Suprapubic skin (tissue), 3 donors: Measurements from ENCODE around the gene GNA12.

Experiments
- EP300 ChIP-seq: sonication (generic); formaldehyde crosslinking; IDR thresholded peaks from one replicate; pipeline ENCODE4 v1.6.1; 2017; ENCODE audit warnings: antibody characterized with exemption
- TF ChIP-seq, protein P1 (sequence below), 2 donors: fragments of 200-600 bp in 1 of 2; fragments of 450-650 bp in 1 of 2; sonication (generic) in 1 of 2; IDR thresholded peaks; one replicate each; pipeline ENCODE4 v1.5.1; 2016 to 2019; ENCODE audit warnings: antibody characterized with exemption in 2 of 2, mild to moderate bottlenecking in 1 of 2, moderate library complexity in 1 of 2

DNA sequence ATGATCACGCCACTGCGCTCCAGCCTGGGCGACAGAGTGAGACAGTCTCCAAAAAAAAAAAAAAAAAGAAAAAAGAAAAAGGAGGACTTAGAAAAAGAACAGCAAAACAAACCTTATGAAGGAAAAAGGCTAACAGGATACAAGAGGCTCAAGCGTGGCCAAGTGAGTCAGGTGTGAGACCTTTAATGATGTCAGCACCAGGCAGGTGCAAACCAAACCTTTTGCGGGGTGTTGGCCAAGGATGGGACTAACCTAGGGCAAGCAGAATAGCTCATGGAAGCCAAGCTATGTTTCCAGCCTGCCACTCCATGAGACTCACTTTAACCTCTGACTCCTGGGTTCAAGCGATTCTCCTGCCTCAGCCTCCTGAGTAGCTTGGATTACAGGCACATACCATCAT, 11.3 kb upstream of the GNA12 start:
- TF ChIP-seq, protein P1, sequence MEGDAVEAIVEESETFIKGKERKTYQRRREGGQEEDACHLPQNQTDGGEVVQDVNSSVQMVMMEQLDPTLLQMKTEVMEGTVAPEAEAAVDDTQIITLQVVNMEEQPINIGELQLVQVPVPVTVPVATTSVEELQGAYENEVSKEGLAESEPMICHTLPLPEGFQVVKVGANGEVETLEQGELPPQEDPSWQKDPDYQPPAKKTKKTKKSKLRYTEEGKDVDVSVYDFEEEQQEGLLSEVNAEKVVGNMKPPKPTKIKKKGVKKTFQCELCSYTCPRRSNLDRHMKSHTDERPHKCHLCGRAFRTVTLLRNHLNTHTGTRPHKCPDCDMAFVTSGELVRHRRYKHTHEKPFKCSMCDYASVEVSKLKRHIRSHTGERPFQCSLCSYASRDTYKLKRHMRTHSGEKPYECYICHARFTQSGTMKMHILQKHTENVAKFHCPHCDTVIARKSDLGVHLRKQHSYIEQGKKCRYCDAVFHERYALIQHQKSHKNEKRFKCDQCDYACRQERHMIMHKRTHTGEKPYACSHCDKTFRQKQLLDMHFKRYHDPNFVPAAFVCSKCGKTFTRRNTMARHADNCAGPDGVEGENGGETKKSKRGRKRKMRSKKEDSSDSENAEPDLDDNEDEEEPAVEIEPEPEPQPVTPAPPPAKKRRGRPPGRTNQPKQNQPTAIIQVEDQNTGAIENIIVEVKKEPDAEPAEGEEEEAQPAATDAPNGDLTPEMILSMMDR (IDR thresholded peaks at IDR 0.05): no peak
- no peak for TF ChIP-seq EP300
